Testis (tissue), 3 donors: Measurements from ENCODE around the gene JAKMIP2. TPM values are rescaled to one million over a fixed set of nuclear protein-coding genes. Genes with fewer than 3 reads are reported as not detected.

ENCODE experiments used
- DNase-seq: peaks from one replicate; pipeline ENCODE4 v3.0.0-alpha.2; 2019
- H3K27ac ChIP-seq, 2 donors: fragments of 200-600 bp; sonication (generic); one replicate each; pipeline ENCODE4 v1.5.1; 2019
- H3K27me3 ChIP-seq: fragments of 200-600 bp; sonication (generic); one replicate; pipeline ENCODE4 v1.5.1; 2019
- H3K36me3 ChIP-seq: fragments of 200-600 bp; sonication (generic); one replicate; pipeline ENCODE4 v1.5.1; 2017; ENCODE audit warnings: low read depth; ENCODE audit errors: missing control alignments
- H3K4me1 ChIP-seq: fragments of 200-600 bp; sonication (generic); one replicate; pipeline ENCODE4 v1.5.1; 2019
- H3K4me3 ChIP-seq, 2 donors: fragments of 200-600 bp; sonication (generic); one replicate each; pipeline ENCODE4 v1.5.1; 2017 to 2019
- H3K9me3 ChIP-seq: fragments of 200-600 bp; sonication (generic); one replicate; pipeline ENCODE4 v1.5.1; 2017
- CTCF ChIP-seq, 3 experiments: fragments of 450-650 bp in 2 of 3; fragments of 200-600 bp in 1 of 3; sonication (generic) in 1 of 3; IDR thresholded peaks; one replicate each; pipeline ENCODE4 v1.5.1; 2016 to 2019; ENCODE audit warnings: antibody characterized with exemption in 3 of 3, mild to moderate bottlenecking in 2 of 3, moderate library complexity in 1 of 3
- POLR2A ChIP-seq: fragments of 450-650 bp; IDR thresholded peaks from one replicate; pipeline ENCODE4 v1.6.1; 2017; ENCODE audit warnings: antibody characterized with exemption, mild to moderate bottlenecking, moderate library complexity
- WGBS, 2 donors: methylation state at CpG; one replicate each; pipeline ENCODE4 v1.1.5; 2018; 5-methylcytosine and 5-hydroxymethylcytosine counted together
- intact Hi-C: fragments of 100-400 bp; cut with DNase I; formaldehyde crosslinking; loops from one replicate; pipeline ENCODE4 v1.15.1; 2023; ENCODE audit warnings: low total_unique reads
- polyA plus RNA-seq: library from polyadenylated mRNA; stranded (reverse); fragments of 350-450 nt; fragmentation: Illumina TruSeq; extraction: RNeasy Lipid Tissue Mini Kit (QIAGEN cat#74804); gene quantifications from one replicate; pipeline ENCODE4 v1.2.3, GENCODE V29; 2014; ENCODE audit warnings: low read depth, low replicate concordance; ENCODE audit not compliant: insufficient read depth
- total RNA-seq, 2 donors: library from RNA; depleted of rRNA; stranded (reverse); fragments of >200 nt; gene quantifications; one replicate each; pipeline ENCODE4 v1.2.3, GENCODE V29; 2016

JAKMIP2 gene
- total and polyA plus RNA-seq, 3 donors from 2014 or later = 1.7 to 7.7 (median 3.4) TPM

DNA sequence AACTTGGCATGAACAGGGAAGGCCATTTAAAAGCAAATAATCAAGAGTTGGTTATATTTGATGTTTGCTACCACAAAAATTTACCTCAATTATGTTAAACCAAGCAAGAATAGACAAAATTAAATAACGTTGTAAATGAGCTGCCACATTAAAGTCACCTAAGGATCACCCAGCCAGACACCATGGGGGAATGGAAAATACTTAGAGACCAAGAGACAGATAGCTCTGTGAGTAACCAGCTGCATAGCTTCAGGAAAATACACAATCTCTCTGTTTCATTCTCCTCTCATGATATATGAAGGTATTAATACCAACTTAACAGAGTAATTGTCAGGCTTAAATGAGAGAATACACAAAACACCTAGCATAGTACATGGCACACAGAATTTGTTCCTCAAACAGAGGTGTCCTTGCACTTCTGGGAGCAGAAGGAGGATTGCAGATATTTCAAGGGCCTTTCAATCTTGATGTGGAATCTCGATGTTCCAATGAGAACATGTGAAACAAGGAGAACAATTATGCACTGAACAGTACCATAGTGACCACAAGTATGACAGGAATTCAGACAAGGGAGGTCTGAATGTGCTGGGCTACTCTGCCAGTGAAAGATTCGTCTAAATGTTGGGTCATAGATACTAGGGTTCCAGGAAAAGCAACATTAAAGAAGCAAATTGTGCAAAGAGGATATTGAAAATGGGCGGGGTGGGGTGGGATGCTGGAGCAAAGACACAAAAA lies 18.6 kb downstream of the JAKMIP2 start:
- intact Hi-C loops = no loop called here
- no peaks in the 10 kb centered on the region for H3K9me3 ChIP-seq
- no peaks in the 10 kb centered on the region for H3K27me3 ChIP-seq
- TF ChIP-seq POLR2A = no peak
- no peak for TF ChIP-seq CTCF (IDR thresholded peaks at IDR 0.05)
- no peaks in the 10 kb centered on the region for H3K4me1 ChIP-seq
- no peak overlapping the region for H3K27ac ChIP-seq
- H3K4me3 ChIP-seq = no peak overlapping the region
- no peak for DNase-seq
- 75 to 77% methylated on average over 4 of the region's 4 CpGs for WGBS, 2 donors
- H3K36me3 ChIP-seq = no peaks in the 10 kb centered on the region

GRCh38 chr5:147760086-147760875 lies 22.2 kb downstream of the JAKMIP2 start:
- intact Hi-C loops = no loop called here
- H3K9me3 ChIP-seq = no peaks in the 10 kb centered on the region
- H3K4me1 ChIP-seq = no peaks in the 10 kb centered on the region
- DNase-seq = no peak
- H3K36me3 ChIP-seq = no peaks in the 10 kb centered on the region
- 64 to 74% methylated on average over 2 of the region's 2 CpGs for WGBS, 2 donors
- H3K4me3 ChIP-seq = no peak overlapping the region
- no peaks in the 10 kb centered on the region for H3K27me3 ChIP-seq
- H3K27ac ChIP-seq = no peak overlapping the region
- TF ChIP-seq CTCF (IDR thresholded peaks at IDR 0.05) = no peak
- no peak for TF ChIP-seq POLR2A

DNA sequence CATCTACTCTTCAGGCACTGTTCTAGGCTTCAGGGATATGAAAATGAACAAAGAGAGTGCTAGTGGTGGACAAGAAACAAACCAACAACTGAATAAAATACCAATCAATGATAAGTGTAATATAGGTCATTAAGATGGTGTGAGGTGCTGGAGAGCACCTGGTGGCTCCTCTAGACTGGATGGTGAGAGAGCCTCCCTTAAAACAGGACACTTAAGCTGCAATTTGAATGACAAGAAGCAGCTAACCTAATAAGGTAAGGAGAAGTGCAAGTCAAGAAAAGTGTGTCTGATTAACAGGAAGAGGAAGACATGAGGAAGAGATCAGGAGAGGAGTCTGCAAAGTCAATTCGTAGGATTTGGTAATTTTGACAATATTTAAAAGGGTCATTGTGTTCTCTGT lies 23.1 kb downstream of the JAKMIP2 start:
- WGBS, 2 donors = 63 to 65% methylated on average over 1 of the region's 1 CpG
- intact Hi-C loops = no loop called here

GRCh38 chr5:147756566-147756965 lies 26.0 kb downstream of the JAKMIP2 start:
- intact Hi-C loops = no loop called here
- TF ChIP-seq CTCF (IDR thresholded peaks at IDR 0.05) (no peak), POLR2A (no peak)
- no peak for DNase-seq
- Histone ChIP-seq H3K36me3 (no peaks in the 10 kb centered on the region), H3K27me3 (no peaks in the 10 kb centered on the region), H3K9me3 (no peaks in the 10 kb centered on the region), H3K27ac (no peak overlapping the region), H3K4me3 (no peak overlapping the region), H3K4me1 (no peaks in the 10 kb centered on the region)

More for the DNA sequence above, 23.1 kb downstream of the JAKMIP2 start:
- Histone ChIP-seq H3K27ac (no peak overlapping the region), H3K27me3 (no peaks in the 10 kb centered on the region), H3K36me3 (no peaks in the 10 kb centered on the region), H3K4me1 (no peaks in the 10 kb centered on the region), H3K9me3 (no peaks in the 10 kb centered on the region), H3K4me3 (no peak overlapping the region)
- no peak for TF ChIP-seq CTCF (IDR thresholded peaks at IDR 0.05)
- TF ChIP-seq POLR2A = no peak
- no peak for DNase-seq
